Measurements from ENCODE around the gene TAOK3.

TAOK3 gene

GRCh38 chr12:118127867-118128266 lies 244.8 kb downstream of the TAOK3 start:
- no peak for DNase-seq

- no peak for DNase-seq
Observed at GRCh38 chr12:118126119-118126757, 246.5 kb downstream of the TAOK3 start.

GRCh38 chr12:118125743-118126118 lies 247.0 kb downstream of the TAOK3 start:
- no peak for DNase-seq

DNA sequence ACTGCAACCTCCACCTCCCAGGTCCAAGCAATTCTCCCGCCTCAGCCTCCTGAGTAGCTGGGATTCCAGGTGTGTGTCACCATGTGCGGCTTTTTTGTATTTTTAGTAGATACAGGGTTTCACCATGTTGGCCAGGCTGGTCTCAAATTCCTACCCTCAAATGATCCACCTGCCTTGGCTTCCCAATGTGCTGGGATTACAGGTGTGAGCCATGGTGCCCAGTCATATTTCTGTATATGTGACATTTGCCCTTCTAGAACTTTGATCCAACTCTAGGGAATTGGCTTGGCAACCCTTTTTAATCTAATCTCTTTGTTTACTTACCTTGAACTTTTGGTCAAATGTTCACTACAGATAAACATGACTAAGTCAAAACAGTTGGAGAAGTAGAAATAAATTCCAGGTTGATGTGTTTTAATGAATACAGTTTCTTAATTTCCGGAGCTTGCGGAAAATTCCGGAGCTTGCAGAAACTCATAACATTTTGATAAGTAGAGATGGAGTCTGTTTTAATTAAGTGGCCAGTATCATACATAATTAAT lies 248.3 kb downstream of the TAOK3 start:
- no peak for DNase-seq

DNA sequence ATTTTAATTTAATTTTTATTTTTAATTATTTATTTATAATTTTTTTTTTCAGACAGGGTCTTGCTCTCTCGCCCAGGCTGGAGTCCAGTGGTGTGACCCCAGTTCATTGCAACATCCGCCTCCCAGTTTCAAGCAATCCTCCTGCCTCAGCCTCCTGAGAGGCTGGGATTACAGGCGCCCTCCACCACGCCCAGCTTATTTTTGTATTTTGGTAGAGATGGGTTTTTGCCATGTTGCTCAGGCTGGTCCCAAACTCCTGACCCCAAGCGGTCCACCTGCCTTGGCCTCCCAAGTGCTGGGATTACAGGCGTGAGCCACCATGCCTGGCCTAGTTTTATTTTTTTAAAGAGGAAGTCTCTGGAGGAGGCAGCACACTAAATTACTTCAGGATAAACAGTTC lies 250.4 kb downstream of the TAOK3 start:
- no peak for DNase-seq

GRCh38 chr12:118120579-118121363 lies 251.9 kb downstream of the TAOK3 start:
- peak; percentile 45 for DNase-seq

GRCh38 chr12:118119449-118119879 lies 253.2 kb downstream of the TAOK3 start:
- DNase-seq = no peak

- DNase-seq = no peak
Observed at GRCh38 chr12:118109088-118109487, 263.6 kb downstream of the TAOK3 start.

DNA sequence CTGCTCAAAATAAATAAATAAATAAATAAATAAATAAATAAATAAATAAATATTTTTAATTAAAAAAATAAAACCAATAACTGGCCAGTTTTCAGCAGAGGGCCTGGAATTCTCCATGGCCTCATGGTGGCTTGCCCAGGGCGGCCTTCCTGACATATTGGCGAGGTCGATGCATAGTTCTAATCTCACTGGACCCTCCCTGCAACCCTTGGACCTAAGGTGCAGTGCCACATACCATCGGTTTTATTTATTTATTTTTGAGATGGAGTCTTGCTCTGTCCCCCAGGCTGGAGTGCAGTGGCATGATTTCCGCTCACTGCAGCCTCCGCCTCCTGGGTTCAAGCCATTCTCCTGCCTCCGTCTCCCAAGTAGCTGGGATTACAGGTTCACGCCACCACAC lies 265.0 kb downstream of the TAOK3 start:
- DNase-seq = no peak

DNA sequence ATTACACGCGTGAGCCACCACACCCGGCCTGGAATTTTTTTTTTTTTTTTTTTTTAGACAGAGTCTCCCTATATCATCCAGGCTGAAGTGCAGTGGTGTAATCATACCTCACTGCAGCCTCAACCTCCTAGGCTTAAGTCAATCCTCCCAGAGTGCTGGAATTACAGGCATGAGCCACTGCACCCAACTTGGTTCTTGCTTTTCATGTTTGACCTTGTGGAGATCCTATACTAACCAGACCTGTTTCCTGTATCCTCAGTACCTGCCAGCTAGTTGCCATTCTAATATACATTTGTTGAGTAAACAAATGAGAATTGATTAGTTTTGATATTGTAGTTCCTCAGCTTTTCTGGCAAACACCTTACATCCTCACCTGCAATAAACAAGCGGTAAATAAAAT lies 265.7 kb downstream of the TAOK3 start:
- no peak for DNase-seq

DNA sequence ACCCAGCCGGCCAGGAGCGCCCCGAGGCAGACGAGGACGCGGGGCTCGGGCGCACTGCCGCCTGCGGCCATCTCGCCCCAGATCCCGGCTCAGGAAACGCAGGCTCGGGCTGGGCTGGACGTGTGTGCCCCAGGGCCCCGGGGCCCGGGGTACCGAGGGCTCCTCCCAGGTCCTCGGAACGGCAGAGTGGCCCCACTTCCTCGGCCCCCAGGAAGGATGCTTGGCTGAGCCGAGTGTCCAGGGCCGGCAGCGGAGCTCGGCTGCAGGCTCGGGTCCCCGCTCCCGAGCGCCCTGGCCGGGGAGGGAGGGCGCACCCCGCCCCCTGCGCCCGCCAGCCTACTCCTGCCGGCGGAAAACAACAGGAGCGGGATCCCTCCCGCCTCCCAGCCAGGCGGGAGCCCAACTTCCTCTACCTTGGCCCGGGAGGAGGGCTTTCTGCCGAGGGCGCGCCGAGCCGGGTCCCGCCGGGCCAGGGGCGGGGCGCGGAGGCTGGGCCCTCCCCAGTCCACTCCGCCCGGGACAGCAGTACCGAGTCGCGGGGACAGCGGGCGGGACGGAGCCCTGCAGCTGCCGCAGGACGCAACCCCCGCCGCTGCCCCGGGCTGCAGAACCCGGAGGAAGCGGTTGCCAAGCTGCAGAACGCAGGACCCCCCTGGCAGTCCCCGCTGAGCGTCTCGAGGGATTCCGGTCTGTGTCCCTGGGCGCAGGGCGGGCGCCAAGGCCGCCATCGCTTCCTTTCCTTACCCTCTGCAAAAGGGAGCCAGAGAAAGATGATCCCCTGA lies 268.9 kb downstream of the TAOK3 start, which contains the start of gene VSIG10:
TSS of gene VSIG10 (minus strand) at position 411 of the 782 bp plus-strand sequence. CDS start at position 71, 340 bp downstream.
- DNase-seq = no peak

GRCh38 chr12:118103201-118103600 lies 269.5 kb downstream of the TAOK3 start:
- DNase-seq = no peak

DNA sequence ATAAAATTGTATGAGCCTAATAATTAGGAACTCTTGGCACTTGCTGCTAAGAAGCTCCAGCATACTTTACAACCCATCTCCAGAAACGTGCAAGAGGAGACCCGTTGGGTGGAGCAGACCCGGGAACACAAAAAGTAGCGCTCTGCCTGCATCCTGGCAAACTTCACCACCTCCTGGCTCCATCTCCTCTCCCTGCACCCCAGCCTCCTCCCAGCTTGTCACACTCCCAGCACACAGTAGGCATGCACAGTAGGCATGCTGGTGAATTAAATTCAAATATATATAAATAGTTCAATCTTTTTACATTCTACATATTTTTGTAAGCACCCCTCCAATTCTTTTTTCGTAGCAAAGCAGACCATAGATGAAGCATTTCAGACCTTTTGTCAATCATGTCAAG lies 270.1 kb downstream of the TAOK3 start:
- DNase-seq = no peak

GRCh38 chr12:118102070-118102469 lies 270.6 kb downstream of the TAOK3 start:
- no peak for DNase-seq

DNA sequence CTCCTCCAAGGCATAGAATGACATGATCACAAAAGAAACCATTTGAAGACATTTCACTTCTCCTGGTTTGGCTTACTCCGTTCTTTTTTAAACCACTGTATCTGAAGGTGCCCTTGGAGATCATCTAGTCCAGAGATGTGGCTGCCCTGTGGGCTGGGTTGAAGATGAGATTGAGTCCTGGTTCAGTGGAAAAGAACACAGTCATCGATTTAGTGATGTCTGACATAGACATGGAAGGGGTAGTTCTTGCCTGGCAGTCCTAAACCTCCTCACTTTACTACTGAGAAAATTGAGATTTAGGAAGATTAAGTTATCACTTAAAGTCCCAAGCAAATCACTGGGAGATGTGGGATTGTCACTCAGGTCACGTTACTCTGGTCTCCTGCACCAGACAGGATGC lies 271.7 kb downstream of the TAOK3 start:
- no peak for DNase-seq

All from effector CD8-positive, alpha-beta T cell (primary cell).